Testis (tissue), 2 donors: ENCODE measurements around the gene PRSS1.

Source experiments
- CTCF ChIP-seq, 3 experiments: fragments of 450-650 bp in 2 of 3; fragments of 200-600 bp in 1 of 3; sonication (generic) in 1 of 3; IDR thresholded peaks; one replicate each; pipeline ENCODE4 v1.5.1; 2016 to 2019; ENCODE audit warnings: antibody characterized with exemption in 3 of 3, mild to moderate bottlenecking in 2 of 3, moderate library complexity in 1 of 3
- POLR2A ChIP-seq: fragments of 450-650 bp; IDR thresholded peaks from one replicate; pipeline ENCODE4 v1.6.1; 2017; ENCODE audit warnings: antibody characterized with exemption, mild to moderate bottlenecking, moderate library complexity

GRCh38 chr7:142740786-142741185 lies 8.5 kb upstream of the PRSS1 start:
- TF ChIP-seq CTCF (IDR thresholded peaks at IDR 0.05): no peak
- no peak for TF ChIP-seq POLR2A
